Superior temporal gyrus (tissue), 1 donor: ENCODE measurements around the gene PKHD1.

Experiments
- DNase-seq: peaks from one replicate; pipeline ENCODE4 v3.0.0-alpha.2; 2016; ENCODE audit errors: extremely low spot score

The PKHD1 gene

DNA sequence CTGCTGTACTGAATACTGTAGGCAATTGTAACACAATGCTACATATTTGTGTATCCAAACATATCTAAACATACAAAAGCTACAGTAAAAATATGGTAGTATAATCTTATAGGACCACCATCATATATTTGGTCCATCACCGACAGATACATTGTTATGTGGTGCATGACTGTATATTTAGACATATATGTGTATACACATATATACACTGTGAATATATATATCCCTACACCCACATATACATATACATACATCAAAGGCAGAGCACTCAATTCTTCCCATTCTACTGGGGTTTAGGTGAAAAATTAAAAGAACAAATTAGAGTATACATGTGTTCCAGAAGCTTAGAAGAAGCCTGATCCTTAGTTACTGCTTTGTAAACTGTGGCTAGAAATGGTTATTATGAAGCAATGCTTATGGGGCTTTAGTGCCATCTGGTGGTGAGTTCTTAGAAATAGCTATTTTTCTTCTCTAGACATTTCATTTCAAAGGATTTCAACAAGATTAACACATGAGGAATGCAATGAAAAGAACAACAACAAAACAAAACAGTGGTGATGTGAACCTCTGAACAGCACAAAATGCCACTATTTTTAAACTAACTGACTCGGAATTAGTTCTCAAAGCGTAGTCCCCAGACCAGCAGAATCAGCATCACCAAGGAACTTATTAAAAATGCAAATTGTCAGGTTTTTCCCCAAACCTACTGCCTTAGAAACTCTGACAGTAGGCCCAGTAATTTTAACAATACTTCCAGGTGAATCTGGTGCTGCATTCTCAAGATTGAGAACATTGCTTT is 38.0 kb downstream of the PKHD1 start:
- peak; percentile 83 for DNase-seq

DNA sequence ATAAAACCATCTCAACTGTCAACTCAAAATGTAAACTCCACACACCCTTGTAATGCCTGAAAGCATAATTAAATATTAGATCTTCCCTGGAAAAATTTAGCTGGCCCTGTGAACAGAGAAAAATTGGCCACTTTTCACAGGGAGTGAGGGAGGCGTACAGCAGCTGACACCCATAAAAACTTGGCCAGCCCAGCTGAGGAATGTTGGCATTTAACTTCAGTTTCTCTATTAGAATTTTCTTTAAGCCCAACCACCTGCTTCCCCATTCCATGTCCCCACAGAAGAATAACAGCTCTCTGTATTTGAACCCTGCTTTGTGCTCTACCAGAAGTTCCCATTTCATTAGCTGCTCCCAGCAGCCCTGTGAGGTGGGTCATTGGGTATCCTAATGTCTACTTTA is 41.0 kb downstream of the PKHD1 start:
- no peak for DNase-seq

DNA sequence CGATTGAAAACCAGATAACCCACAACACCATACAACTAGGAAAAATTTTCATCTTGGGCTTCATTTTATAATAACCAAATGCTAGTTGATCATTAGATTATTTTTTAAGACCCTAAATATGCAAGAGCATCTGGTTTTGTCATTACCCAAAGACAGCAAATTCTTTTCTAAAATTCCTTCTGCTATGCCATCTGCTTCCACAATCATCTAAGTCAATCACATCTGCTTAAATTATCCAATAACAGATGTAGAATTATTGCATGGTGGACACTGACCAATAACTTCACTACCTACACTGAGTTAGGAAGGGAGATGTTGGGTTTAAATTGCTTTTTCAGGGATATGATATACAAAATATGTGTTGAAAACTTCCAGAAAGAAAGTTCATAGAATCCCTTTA is 41.9 kb downstream of the PKHD1 start:
- DNase-seq = no peak

DNA sequence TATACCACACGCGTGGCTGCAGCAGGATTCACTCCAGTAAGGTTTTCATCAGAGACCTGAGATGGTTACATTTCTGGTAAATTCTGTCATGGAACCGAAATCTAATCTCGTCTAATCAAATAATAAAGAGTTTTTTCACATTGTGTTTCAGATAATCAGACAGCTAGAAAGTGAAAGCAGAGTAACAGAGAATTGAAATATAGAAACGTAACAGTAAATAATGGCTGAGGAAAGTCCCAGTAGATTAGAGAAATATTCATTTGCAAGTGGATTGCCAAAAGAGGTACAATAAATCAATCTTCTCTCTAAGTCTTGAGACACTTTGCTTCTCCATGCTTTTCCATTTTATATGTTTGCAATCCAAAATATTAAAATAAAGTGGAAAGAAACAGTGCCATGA is 42.4 kb downstream of the PKHD1 start:
- DNase-seq = no peak

DNA sequence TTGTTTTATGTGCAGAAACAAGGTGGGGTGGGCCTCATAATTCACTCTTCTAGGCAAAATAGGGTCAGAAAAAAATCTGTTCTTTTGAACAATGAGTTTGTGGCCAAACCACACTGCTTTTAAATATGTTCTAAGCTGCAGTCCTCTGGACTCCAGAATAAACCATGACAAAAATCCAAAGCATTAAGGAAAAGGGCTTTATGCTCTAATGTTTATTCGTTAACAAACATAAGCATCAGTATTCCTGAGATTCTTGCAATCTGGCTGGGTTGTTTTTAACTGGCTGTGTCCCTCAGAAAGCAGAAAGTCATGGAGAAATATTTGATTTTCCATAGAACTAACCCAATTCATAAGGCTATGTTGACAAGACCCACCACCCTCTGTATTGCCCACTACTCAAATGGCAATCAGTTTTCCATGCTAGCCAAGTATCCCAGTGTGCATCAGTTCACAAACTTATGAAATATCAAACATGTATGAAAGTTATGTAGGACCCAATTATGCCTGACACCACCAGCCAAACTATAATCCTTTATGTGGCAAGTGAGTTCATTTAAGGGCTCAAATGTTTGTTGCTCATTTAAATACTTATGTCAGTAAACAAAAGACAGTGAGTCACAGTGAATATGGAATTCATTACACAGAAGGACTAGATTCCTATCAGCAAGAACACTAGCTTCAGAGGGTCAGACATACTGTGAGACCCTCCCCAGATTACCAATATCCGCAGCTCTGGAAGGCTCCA is 45.1 kb downstream of the PKHD1 start:
- no peak for DNase-seq

DNA sequence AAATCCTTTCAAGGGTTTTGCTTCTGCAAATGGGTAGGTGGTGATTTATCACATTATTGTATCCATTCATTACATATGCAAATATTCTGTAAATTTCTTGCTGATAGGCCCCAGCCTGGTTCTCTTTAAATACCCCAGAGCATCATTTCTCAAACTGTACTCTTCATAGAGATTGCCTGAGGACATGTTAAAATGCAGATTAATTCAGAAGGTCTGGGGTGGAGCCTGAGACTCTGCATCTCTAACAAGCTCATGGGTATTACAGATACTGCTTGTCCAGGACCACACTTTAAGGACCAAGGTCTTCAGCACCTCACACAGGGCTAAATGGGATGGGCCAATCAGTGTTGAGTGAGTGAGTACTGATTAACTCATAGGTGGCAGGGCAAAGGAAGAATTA is 46.3 kb downstream of the PKHD1 start:
- DNase-seq = no peak

DNA sequence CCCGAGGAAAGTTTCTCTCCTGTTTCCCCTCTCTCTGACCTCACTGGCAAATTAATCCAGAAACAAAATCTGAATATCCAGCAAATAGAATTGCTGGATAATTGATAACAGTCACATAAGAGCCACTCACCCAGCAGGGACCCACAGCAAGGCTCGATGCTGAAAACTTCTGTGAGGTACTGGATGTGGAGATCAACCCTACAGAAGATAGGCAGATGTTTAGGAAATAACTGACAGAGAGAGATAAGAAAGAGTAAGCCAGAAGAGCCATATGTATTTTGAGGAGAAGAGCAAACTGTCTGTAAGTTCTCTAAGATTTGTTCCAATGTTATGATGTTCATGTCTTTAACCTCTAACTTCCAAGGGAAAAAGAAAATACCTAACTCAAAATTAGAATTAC is 59.7 kb downstream of the PKHD1 start:
- no peak for DNase-seq

DNA sequence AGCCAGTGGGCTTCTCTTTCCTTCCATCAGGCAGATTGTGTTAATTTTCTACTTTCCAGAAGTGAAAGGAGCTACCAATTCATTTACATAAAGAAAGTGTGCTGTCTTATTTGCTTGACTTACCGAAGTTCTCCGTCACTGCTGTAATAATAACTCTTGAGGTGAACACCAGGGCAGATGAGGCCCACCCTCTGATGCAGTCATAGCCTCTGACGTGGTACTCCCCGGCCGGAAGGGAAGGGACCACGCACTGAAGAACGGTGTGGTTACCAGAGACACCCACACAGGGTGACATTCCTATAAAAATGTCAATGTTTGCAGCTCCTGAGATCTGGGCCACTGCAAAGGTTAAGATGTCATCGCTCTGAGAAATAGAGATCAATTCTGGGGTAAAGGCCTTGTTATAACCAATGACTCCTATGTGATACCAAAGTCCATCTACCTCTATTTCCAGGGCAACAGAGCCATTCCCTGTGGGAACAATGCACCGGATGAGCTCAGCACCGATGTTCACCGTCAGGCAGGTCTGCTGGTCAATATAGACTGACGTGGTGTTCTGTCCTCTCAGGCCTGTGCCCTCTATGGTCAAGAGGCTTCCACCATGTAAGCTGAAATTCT is 62.9 kb downstream of the PKHD1 start:
- DNase-seq = no peak

DNA sequence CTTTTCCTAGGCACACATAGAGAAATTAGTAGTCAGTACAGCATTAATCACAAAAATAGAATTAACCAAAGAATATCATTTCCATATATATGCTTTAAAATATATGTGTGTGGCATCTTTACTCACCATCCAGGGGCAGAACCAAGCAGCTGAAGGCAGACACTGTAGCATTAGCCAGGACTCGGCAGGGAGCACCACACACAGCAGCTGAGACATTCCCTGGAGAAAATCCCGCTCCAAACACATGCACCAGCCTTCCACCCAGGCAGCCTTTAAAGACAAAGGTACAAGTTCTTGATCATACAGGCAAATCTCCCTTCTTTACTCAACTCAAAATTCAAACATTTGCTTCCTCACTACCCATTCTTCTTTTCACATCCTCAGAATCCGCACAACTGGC is 64.7 kb downstream of the PKHD1 start:
- DNase-seq = no peak

DNA sequence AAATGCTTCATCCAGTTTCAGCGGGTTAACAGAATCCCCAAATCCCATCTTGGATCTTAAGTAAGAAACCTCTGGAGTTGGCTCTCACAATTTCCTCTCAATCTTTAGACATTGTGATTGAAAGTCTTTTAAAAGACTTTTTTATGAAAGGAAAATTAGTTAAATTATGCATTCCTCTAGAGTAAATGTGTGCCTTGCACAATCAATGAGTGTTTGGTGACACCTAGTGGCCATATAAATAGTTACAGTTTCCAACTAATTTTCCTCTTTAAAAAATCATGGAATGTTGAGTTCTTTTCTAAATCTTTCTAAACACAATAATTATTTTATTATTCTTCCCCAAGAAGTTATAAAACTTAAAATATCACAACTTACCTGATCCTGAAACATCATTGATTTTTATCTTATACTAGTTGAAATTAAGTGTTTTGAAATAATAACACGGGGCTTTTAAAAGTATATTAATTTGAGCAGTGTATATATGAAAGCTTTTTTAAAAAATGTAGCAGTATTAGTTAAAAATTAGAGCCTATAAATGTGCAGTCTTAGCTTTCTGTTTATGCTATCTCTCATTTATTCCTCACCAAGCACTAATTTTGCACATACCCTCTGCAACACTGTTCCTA is 66.4 kb downstream of the PKHD1 start:
- DNase-seq = peak; percentile 87

DNA sequence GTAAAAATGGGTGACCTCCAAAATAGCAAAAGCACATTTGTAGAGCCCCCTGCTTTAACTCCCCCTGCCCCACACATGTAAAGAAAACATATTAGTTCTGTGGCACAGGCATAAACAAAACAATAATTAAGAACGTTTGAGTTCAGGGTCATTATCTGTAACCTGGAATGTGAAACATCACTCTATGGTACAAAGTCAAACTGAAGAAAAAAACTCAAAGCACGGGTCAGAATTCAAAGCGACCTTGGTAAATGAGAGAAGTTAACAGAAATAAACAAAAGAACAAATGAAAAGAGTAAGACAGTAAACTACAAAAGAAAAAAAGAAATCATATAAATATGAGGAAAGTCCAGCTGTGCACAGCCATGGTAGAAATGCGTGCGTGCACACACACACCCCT is 67.5 kb downstream of the PKHD1 start:
- no peak for DNase-seq

DNA sequence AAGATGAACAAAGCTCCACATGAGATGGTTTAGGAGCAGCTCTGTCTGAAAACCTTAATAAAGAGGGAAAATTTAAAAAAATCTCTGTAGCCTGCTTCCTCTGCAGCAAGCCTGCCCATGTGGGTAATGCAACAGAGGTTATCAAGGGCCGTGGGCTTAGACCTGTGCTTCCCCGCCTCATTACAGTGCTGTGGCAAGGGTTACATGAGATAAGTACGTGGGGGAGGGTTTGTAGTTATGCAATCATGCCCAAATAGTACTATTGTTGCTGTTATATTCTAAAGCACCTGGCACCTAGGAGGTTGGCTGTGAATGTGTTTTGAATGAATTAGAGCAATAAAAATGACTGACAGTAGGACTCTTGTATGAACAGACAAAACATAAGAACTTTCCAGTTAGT is 68.3 kb downstream of the PKHD1 start:
- no peak for DNase-seq

DNA sequence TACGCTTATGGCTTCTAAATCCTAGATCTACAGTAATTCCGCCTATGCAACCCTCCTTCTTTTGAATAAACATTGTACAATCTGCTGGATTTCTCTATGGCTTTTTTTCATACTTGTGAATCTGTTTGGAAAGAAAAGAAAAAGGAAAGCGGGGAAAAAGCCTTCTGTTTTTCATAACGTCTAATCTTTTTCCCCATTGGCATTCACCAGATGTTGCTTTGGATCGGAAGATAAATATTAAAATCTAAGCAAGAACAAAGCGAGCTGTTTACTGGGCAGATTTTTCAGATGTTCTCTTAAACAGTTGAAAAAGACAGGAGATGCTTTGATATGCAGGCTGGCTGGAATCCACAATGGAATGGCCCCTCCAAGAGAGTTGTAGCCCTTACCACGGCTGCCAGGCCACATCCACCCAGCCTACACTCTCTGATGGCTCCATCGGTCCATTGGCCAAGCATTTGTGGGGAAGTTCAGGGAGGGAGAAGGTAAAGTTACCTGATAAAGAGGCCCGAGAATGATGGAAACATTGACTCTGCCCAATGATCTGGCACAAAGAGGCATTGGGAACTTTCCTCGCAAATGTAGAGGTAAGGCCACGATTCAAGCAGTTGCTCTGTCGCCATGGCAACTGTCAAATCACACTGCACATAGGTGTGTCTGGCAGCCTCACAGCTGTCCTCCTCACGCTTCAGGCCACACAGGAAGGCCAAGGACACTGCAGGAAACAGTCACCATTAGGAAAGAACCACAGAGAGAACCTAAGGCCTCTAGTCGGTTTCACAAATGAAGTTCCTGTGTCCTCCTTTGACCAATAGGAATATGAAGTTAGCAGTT is 70.3 kb downstream of the PKHD1 start:
- DNase-seq = no peak

DNA sequence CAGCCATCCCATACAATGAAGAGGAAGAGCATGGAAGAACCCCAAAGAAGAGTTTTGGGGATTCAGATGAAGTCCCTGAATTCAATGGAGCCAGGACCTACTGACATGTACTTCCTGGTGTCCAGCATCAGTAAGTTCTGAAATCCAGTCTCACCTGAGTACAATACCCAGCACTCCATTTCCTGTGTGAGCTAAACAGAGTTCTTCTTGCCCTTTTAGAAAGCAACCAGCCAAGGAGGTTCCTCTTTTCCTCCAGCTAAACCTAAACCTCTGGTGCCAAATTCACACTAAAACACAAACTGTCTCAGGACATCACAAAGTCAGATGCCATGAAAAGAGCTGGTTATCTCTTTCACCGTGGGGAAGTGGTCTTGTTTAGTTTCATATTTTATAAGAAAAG is 71.5 kb downstream of the PKHD1 start:
- no peak for DNase-seq

DNA sequence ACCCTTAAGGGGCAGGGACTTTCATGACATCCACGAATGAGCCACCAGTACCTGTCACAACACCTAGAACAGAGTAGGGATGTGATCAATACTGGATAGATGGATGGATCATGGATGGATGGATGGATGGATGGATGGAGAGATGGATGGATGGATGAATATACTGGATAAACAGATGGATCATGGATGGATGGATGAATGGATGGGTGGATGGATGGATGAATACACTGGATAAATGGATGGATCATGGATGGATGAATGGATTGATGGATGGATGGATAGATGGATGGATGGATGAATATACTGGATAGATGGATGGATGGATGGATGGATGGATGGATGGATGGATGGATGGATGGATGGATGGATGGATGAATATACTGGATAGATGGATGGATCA is 73.0 kb downstream of the PKHD1 start:
- no peak for DNase-seq

DNA sequence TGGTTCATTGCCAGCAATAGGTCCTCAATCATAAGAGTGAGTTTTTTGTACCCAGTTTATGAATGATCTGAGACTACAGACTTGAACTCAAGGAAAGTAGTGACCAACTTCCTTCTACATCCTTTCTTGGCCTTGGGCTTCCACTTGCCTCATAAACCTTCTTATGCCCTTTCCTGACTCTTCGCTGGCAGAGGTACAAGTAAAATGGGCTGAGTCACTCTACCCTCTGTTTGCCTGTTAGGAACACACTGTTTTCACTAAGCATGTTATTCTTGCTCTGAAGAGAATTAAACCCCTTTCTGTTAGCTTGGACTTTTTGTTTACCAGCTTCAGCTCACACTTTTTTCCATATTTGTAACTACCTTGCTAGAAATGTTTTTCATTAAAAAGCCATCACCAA is 74.4 kb downstream of the PKHD1 start:
- DNase-seq = no peak

DNA sequence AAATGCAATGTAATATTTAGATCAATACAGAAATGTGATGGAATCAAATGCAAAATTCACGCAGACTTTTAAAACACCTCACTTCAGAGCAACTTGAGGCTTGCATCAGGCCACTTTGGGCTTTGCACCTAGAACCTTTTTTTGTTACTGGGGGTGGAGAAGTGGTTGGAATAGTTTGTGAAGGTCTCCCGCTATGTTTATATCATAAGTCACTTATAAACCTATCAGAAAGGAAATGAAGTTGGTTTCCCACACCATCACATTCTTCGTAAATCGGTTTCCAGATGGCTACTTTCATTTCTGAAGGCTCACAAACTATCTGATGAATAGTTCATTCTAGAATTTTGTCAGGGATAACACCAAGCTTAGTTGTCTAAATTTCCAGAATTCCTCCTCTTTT is 74.8 kb downstream of the PKHD1 start:
- no peak for DNase-seq

DNA sequence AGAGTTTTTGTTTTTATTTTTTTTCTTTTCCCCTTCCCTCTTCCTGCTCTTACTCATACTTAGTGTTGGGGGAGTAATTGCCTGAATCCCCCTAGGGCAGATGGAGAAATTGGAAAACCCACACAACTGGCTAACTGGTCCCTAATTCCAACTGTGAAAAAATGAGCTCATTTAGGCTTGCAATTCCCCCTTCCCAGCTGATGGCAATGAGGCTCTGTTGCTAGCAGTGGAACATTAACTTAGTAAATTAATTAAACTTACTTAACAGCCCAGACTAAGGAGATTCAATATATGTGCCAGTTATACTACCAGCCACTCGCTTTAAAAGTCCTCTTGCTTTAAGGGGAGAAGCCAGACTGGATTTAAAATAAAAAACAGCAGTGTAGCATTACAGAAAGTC is 76.6 kb downstream of the PKHD1 start:
- DNase-seq = no peak

DNA sequence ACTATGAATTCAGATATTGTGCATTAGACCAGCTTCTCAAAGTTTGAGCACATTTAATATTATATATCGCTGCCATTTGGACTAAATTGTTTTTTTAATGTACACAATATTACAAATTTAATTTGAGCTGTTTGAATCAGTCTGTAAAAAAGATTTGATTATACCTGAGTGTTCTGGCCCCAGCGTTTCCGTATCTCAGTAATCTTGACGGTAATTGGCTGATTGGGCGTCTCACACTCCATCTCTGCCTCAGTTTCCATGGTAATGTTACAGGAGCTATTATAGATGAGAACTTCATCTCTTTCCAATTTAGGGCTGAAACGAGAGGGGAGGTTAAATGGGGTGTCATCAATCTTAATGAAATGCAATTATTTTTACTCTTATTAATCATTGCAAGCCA is 77.3 kb downstream of the PKHD1 start:
- DNase-seq = no peak

DNA sequence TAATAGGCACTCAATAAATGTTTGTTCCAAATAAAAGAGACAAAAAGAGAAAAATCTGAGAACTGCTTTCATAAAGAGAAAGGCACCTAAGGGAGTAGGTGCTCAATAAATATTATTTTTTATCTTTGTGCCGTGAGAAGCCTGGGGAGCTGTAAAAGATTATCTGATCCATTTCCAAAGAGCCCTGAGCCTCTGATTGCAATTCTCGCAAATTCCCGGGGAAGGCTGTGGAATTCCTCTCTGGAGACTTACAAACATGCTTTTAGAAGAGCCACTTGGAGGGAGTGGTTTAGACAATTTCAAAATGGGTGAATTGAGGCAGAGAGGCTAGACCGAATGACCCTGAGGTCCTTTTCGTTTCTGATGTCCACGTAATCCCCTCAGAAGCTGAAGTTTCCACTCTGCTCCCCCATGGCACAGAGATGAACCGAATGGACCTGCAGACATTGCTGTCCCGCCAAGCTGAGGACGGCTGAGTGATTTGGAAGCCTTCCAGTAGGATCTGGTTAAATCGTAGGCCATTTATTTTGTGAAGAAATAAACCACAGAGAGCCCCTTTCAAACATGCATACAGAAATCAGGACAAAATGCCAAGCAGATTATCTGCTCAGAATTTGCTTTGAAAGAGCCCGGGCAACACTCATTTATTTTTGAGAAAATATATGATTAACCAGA is 77.8 kb downstream of the PKHD1 start:
- DNase-seq = no peak

DNA sequence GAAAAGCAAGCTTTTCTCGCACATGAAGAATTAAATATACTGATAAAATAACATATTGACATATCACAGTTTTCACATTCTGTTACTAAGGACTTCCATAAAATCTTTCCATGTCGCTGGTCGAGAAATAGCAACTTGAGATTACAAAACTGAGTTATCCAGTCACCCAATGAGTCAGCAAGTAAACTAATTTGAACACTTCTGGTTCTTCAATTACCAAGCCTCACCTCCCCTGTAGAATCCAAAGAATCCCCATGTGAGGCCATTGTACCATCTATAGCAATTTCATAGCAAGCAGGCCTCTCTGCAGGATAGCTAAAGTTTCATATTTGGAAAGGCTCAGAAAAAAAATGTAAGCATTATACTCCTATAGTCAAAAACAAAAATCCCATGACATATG is 87.3 kb downstream of the PKHD1 start:
- no peak for DNase-seq
